ENCODE results near the gene IL27RA.

GRCh38 chr19:14059652-14060155 lies 28.1 kb downstream of the IL27RA start:
- no peak for TF ChIP-seq CTCF (IDR thresholded peaks at IDR 0.05 in 8 of 11, conservative IDR thresholded peaks at IDR 0.05 in 3 of 11)
- TF ChIP-seq POLR2AphosphoS5 (IDR thresholded peaks at IDR 0.05) = no peak
